NB4 (cell line): ENCODE measurements around the gene KAZN.

ENCODE experiments used
- DNase-seq: peaks from one replicate; pipeline ENCODE4 v3.0.0; 2010; ENCODE audit warnings: low read depth
- H3K4me3 ChIP-seq: one replicate; pipeline ENCODE4 v1.5.1; 2011; ENCODE audit warnings: mild to moderate bottlenecking, low read depth, low read length, moderate library complexity
- CTCF ChIP-seq: IDR thresholded peaks from one replicate; pipeline ENCODE4 v1.5.1; 2012; ENCODE audit warnings: low read depth, low read length
- MAX ChIP-seq: IDR thresholded peaks from 2 replicates; pipeline ENCODE4 v1.6.1; 2011; ENCODE audit warnings: low read depth, low read length
- MYC ChIP-seq: IDR thresholded peaks from 2 replicates; pipeline ENCODE4 v1.6.1; 2011; ENCODE audit warnings: low read depth, low read length
- POLR2A ChIP-seq: IDR thresholded peaks from 2 replicates; pipeline ENCODE4 v1.6.1; 2011; ENCODE audit warnings: mild to moderate bottlenecking; ENCODE audit not compliant: insufficient read length; ENCODE audit errors: extremely low read depth

KAZN gene

GRCh38 chr1:14945132-14946010 is 346.9 kb downstream of the KAZN start:
- no peak for DNase-seq

GRCh38 chr1:14946011-14946359 is 347.5 kb downstream of the KAZN start:
- no peak overlapping the region for H3K4me3 ChIP-seq
- TF ChIP-seq MYC, result no peak
- TF ChIP-seq POLR2A, result no peak
- DNase-seq, result no peak

More at GRCh38 chr1:14945132-14946010, 346.9 kb downstream of the KAZN start:
- TF ChIP-seq MYC (no peak), CTCF (no peak), MAX (no peak), POLR2A (no peak)
- H3K4me3 ChIP-seq, result no peak overlapping the region

- DNase-seq, result no peak
- no peak for TF ChIP-seq POLR2A
- no peak for TF ChIP-seq CTCF
- no peak for TF ChIP-seq MAX
- TF ChIP-seq MYC, result no peak
Observed at GRCh38 chr1:14946684-14947238, 348.3 kb downstream of the KAZN start.

GRCh38 chr1:14947421-14947820 is 348.9 kb downstream of the KAZN start:
- TF ChIP-seq POLR2A, result no peak
- no peak for TF ChIP-seq MAX
- TF ChIP-seq CTCF, result no peak
- TF ChIP-seq MYC, result no peak
- DNase-seq, result no peak
- H3K4me3 ChIP-seq, result no peak overlapping the region

More at GRCh38 chr1:14946684-14947238, 348.3 kb downstream of the KAZN start:
- no peak overlapping the region for H3K4me3 ChIP-seq

GRCh38 chr1:14948112-14948652 is 349.7 kb downstream of the KAZN start:
- H3K4me3 ChIP-seq, result no peak overlapping the region
- no peak for TF ChIP-seq MAX
- no peak for DNase-seq

GRCh38 chr1:14949270-14949835 is 350.9 kb downstream of the KAZN start:
- TF ChIP-seq POLR2A, result no peak
- no peak for TF ChIP-seq CTCF
- no peak for TF ChIP-seq MAX
- TF ChIP-seq MYC, result no peak
- H3K4me3 ChIP-seq, result no peak overlapping the region
- no peak for DNase-seq
